Right lung (tissue), 5 donors: ENCODE results near the gene KRTAP5-7. TPM values are rescaled to one million over a fixed set of nuclear protein-coding genes. Genes with fewer than 3 reads are reported as not detected.

ENCODE experiments used
- DNase-seq, 2 donors: peaks; one replicate each; pipeline ENCODE4 v3.0.0-alpha.2; 2013
- polyA plus RNA-seq, 5 donors: library from polyadenylated mRNA; unstranded; fragments of 120-200 nt; gene quantifications; one replicate each; pipeline versions ENCODE4 v1.2.1 to v1.2.3, GENCODE V29; 2013; ENCODE audit warnings: inconsistent platforms in 1 of 5, low replicate concordance in 1 of 5; ENCODE audit not compliant: insufficient read length in 5 of 5, insufficient read depth in 1 of 5

Gene KRTAP5-7
- polyA plus RNA-seq, 5 donors: 0.13 to 0.17 TPM; not detected in 3

GRCh38 chr11:71495286-71496230, 31.5 kb upstream of the KRTAP5-7 start:
- no peak for DNase-seq

DNA sequence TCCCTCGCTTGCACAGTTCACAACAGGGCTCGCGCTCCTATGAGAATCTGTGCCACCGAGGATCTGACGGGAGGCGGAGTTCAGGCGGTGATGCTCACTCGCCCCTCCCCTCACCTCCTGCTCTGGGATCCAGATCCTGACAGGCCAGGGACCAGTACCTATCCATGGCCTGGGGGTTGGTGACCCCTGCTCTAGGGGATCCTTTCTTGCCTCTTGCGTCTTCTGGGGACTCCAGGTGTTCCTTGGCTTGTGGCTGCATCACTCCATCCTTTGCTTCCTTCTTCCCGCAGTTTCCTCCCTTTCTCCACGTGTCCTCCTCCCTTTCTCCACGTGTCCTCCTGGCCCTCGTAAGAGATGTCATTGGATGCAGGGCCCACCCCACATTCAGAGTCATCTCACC, 30.6 kb upstream of the KRTAP5-7 start:
- DNase-seq: no peak

- DNase-seq: no peak
These were observed 29.0 kb upstream of the KRTAP5-7 start for GRCh38 chr11:71498091-71498490.

GRCh38 chr11:71499125-71499524, 27.9 kb upstream of the KRTAP5-7 start:
- no peak for DNase-seq

GRCh38 chr11:71499546-71499945, 27.5 kb upstream of the KRTAP5-7 start:
- DNase-seq: no peak

- no peak for DNase-seq
These were observed 26.5 kb upstream of the KRTAP5-7 start for GRCh38 chr11:71500601-71501021.

DNA sequence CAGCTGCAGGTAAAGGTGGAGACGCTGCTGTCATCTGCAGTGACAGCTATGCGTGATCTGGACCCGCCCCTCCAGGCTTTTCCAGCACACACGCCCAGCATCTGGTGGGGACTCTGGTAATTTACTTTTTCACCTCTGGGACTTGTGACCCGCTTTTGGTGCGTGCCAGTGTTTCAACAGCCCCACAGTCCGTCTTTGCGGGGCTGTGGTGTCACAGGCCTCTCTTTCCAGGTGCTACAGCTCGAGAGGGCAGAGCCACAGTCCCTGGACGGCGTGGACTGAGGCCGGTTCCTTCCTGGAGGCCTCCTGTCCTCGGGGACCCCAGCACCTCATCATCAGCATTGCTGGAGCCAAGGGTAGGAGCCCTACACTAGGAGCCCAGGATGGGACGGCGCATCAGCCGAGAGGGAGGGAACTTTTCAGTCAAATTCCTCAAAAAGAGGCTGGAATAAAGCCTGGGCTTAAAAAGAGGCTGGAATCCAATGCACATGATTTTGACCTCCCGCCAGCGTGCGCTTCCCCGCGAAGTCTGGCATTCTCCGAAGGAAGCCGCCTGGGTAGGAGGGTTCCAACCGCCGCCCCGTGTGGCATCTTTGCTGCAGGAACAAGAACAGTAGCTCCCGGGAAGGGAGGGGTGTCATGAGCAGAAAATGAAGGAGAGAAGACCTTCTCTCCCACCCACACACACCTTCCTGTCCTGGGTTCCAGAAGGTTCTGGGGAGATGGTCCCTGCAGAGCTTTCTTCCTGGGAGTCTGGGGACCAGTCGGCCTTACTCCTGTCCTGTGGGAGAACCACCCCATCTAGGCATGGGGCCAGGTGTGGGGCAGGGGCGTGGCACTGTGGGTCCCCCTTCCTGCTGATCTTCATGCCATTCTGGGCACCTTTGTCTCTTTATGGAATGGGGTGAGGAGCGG, 25.7 kb upstream of the KRTAP5-7 start:
- no peak for DNase-seq

DNA sequence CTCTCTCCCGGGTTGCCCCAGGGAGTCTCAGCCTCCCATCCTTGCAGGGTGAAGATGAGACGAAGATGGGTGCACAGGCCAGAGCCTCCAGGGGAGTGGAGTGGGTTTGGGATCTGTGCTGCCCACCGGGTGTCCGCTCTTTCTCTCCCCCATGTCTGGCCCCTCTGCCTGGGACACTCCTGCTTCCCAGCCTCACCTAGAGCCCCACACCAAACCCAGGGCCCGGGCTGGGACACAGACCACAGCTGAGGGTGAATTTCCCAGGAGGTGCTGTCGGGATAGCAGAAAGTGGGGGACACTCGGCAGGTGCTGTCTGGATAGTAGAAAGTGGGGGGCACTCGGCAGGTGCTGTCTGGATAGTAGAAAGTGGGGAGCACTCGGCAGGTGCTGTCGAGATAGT, 25.0 kb upstream of the KRTAP5-7 start:
- DNase-seq: no peak

GRCh38 chr11:71502871-71503435, 24.1 kb upstream of the KRTAP5-7 start:
- no peak for DNase-seq

GRCh38 chr11:71504531-71504930, 22.5 kb upstream of the KRTAP5-7 start:
- no peak for DNase-seq

- no peak for DNase-seq
These were observed 22.1 kb upstream of the KRTAP5-7 start for GRCh38 chr11:71505001-71505400.

- no peak for DNase-seq
These were observed 21.3 kb upstream of the KRTAP5-7 start for GRCh38 chr11:71505781-71506180.

DNA sequence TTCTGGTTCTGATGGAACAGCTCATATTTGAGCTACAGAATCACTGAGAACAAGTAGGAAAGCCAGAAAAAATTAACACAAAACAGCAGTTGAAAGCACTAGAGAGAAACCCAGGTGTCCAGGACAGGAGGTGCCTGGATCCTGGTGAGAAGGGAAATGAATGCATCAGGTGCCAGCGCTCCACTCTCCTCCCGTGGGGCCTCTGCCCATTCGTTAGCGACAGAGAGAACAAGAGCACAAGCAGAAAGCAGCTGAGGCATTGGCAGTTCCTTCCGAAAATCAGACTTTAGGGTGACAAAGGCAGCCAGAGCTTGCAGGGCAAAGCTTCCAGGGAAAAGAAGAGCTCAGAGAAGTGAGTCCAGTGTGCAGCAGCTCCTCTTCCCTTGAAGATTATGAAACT, 20.0 kb upstream of the KRTAP5-7 start:
- DNase-seq: no peak

GRCh38 chr11:71518506-71519471, 8.3 kb upstream of the KRTAP5-7 start:
- no peak for DNase-seq

DNA sequence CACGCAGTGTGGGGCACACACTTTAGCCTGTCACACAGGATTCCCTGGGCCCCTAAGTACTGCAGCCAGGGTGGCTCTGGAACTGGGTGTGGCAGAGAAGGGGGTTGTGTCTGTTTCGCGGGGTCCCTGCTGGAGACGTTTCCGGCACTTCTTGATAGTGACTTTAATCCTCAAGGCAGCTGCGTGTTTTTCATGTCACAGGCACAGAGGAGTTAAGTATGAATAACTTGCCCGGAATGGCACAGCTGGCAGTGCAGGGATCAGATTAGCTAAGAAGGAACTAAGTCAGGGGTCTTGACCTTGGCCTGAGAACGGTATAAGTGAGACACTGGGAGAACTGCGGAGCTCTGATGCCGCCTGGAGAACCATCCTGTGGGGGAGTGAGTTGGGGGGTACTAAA, 7.5 kb upstream of the KRTAP5-7 start:
- no peak for DNase-seq

- no peak for DNase-seq
These were observed 1.7 kb upstream of the KRTAP5-7 start for GRCh38 chr11:71525188-71525937.

GRCh38 chr11:71525938-71526495, 1.1 kb upstream of the KRTAP5-7 start:
- no peak for DNase-seq

DNA sequence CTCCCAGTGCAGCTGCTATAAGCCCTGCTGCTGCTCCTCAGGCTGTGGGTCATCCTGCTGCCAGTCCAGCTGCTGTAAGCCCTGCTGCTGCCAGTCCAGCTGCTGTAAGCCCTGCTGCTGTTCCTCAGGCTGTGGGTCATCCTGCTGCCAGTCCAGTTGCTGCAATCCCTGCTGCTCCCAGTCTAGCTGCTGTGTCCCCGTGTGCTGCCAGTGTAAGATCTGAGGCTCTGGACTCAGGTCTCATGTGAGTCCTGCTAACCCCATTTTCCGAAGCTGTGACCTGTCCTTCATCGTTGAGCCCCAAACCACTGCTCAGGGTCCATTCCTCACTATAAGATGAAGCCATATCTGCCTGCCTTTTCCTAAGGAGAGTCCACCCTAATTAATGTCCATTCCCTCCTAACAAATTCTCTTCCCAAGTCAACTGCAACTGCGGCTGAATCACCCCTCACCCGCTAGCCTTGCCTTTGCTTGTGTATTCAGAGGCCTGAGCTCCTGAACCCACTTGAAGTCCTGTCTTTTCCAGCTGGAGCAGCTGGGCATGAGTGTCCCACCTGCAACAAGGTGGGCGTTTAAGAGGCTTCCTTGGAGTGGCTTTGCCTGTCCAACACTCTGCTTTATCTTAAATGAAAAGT, 626 bp downstream of the KRTAP5-7 start:
- no peak for DNase-seq

DNA sequence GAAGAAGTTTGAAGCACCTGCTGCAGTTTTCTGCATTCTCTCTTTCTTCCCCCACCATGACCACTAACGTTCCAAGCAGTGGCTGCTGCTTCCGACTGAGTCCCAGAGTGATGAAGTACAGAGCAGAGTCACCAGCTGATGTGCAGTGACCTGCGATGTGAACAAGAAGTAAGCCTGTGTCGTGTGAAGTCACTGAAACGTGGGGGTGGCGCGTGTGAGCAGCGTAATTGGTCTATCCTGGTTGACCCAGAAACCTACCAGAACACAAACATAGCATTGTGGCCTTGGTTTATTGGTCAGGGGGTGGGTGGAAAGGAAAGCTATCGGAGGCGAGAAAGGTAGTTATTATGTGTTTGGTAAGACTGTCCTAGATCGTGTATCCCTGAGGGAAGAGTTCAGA, 3.5 kb downstream of the KRTAP5-7 start:
- DNase-seq: no peak
